ENCODE measurements around the gene LHFPL6.

Gene LHFPL6

GRCh38 chr13:39364947-39365468 lies 238.0 kb downstream of the LHFPL6 start:
- H3K4me2 ChIP-seq (ENCODE audit: low read length), result no peak overlapping the region
- no peaks in the 10 kb centered on the region for H3K4me1 ChIP-seq (ENCODE audit: insufficient read depth, low read length, severe bottlenecking)
- no peaks in the 10 kb centered on the region for H3K36me3 ChIP-seq (ENCODE audit: insufficient read depth, low read length)
- no peaks in the 10 kb centered on the region for H3K9me3 ChIP-seq (ENCODE audit: low read length)
- H3K9me2 ChIP-seq (ENCODE audit: low read depth, low read length), result no peaks in the 10 kb centered on the region
- no peaks in the 10 kb centered on the region for H3K27me3 ChIP-seq (ENCODE audit: insufficient read depth, low read length)
- H4K20me1 ChIP-seq (ENCODE audit: insufficient read depth, low read length), result no peaks in the 10 kb centered on the region
- no peak overlapping the region for H3K27ac ChIP-seq (ENCODE audit: low read depth, low read length, poor library complexity, severe bottlenecking)
- no peaks in the 10 kb centered on the region for H3K79me2 ChIP-seq (ENCODE audit: insufficient read depth, low read length)
- H3F3A ChIP-seq (ENCODE audit: insufficient read depth, low read length), result no peaks in the 10 kb centered on the region
- H3K4me3 ChIP-seq (ENCODE audit: low read depth, low read length, poor library complexity, severe bottlenecking), result no peak overlapping the region
- TF ChIP-seq EZH2 (IDR thresholded peaks at IDR 0.05; ENCODE audit: borderline replicate concordance, low read length) (no peak), CTCF (IDR thresholded peaks at IDR 0.05; ENCODE audit: low read length) (no peak)
- no peak overlapping the region for H3K9ac ChIP-seq (ENCODE audit: low read length)
- H2AFZ ChIP-seq (ENCODE audit: low read length), result no peak overlapping the region

GRCh38 chr13:39363382-39363772 lies 239.6 kb downstream of the LHFPL6 start:
- H3K9me2 ChIP-seq (ENCODE audit: low read depth, low read length), result no peaks in the 10 kb centered on the region
- H3K9me3 ChIP-seq (ENCODE audit: low read length), result no peaks in the 10 kb centered on the region
- no peaks in the 10 kb centered on the region for H3K36me3 ChIP-seq (ENCODE audit: insufficient read depth, low read length)
- H3K27me3 ChIP-seq (ENCODE audit: insufficient read depth, low read length), result no peaks in the 10 kb centered on the region
- no peak overlapping the region for H2AFZ ChIP-seq (ENCODE audit: low read length)
- no peak overlapping the region for H3K4me2 ChIP-seq (ENCODE audit: low read length)
- no peaks in the 10 kb centered on the region for H3K79me2 ChIP-seq (ENCODE audit: insufficient read depth, low read length)
- no peak overlapping the region for H3K9ac ChIP-seq (ENCODE audit: low read length)
- no peak overlapping the region for H3K27ac ChIP-seq (ENCODE audit: low read depth, low read length, poor library complexity, severe bottlenecking)
- H4K20me1 ChIP-seq (ENCODE audit: insufficient read depth, low read length), result no peaks in the 10 kb centered on the region
- no peaks in the 10 kb centered on the region for H3F3A ChIP-seq (ENCODE audit: insufficient read depth, low read length)
- TF ChIP-seq CTCF (IDR thresholded peaks at IDR 0.05; ENCODE audit: low read length) (no peak), EZH2 (IDR thresholded peaks at IDR 0.05; ENCODE audit: borderline replicate concordance, low read length) (no peak)
- H3K4me1 ChIP-seq (ENCODE audit: insufficient read depth, low read length, severe bottlenecking), result no peaks in the 10 kb centered on the region
- no peak overlapping the region for H3K4me3 ChIP-seq (ENCODE audit: low read depth, low read length, poor library complexity, severe bottlenecking)

- Histone ChIP-seq H3K4me2 (ENCODE audit: low read length) (no peak overlapping the region), H3K9me3 (ENCODE audit: low read length) (no peaks in the 10 kb centered on the region), H3K9ac (ENCODE audit: low read length) (no peak overlapping the region), H3K9me2 (ENCODE audit: low read depth, low read length) (no peaks in the 10 kb centered on the region), H3K27me3 (ENCODE audit: insufficient read depth, low read length) (no peaks in the 10 kb centered on the region), H3K36me3 (ENCODE audit: insufficient read depth, low read length) (no peaks in the 10 kb centered on the region), H3K4me1 (ENCODE audit: insufficient read depth, low read length, severe bottlenecking) (no peaks in the 10 kb centered on the region), H4K20me1 (ENCODE audit: insufficient read depth, low read length) (no peaks in the 10 kb centered on the region), H3K27ac (ENCODE audit: low read depth, low read length, poor library complexity, severe bottlenecking) (no peak overlapping the region), H3K4me3 (ENCODE audit: low read depth, low read length, poor library complexity, severe bottlenecking) (no peak overlapping the region), H3F3A (ENCODE audit: insufficient read depth, low read length) (no peaks in the 10 kb centered on the region), H3K79me2 (ENCODE audit: insufficient read depth, low read length) (no peaks in the 10 kb centered on the region), H2AFZ (ENCODE audit: low read length) (no peak overlapping the region)
- TF ChIP-seq CTCF (IDR thresholded peaks at IDR 0.05; ENCODE audit: low read length) (no peak), EZH2 (IDR thresholded peaks at IDR 0.05; ENCODE audit: borderline replicate concordance, low read length) (no peak)
Observed at GRCh38 chr13:39362652-39363381, 240.2 kb downstream of the LHFPL6 start.

All from OCI-LY1 (cell line).